Thyroid gland (tissue), 4 donors: ENCODE results near the gene TCP10L.

Source experiments
- POLR2A ChIP-seq, 2 donors: fragments of 450-650 bp; IDR thresholded peaks; one replicate each; pipeline ENCODE4 v1.6.1; 2017; ENCODE audit warnings: antibody characterized with exemption in 2 of 2, mild to moderate bottlenecking in 2 of 2, moderate library complexity in 1 of 2
- TF ChIP-seq, protein P1 (sequence below), 6 experiments: fragments of 200-600 bp in 3 of 6; fragments of 450-650 bp in 3 of 6; sonication (generic) in 3 of 6; IDR thresholded peaks; one replicate each; pipeline ENCODE4 v1.5.1; 2016 to 2019; ENCODE audit warnings: antibody characterized with exemption in 6 of 6, mild to moderate bottlenecking in 2 of 6, inconsistent platforms in 1 of 6, moderate library complexity in 1 of 6

DNA sequence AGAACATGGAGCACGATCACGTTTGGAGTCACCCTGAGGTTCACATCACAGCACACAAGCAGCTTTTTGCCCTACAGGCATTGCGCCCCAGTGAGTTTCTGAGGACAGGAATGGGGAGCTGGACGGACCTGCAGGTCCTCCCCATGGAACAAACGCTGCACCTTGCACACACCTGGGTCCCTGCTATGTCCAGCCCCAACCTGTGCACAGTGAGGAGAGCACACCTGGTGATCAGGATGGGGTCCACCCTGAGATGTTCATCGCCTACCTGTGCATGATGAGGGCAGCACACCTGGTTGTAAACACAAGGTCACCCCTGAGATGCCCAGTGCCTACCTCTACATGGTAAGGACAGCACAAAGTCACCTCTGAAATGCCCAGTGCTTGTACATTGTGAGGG lies 45.9 kb downstream of the TCP10L start:
- TF ChIP-seq, protein P1, sequence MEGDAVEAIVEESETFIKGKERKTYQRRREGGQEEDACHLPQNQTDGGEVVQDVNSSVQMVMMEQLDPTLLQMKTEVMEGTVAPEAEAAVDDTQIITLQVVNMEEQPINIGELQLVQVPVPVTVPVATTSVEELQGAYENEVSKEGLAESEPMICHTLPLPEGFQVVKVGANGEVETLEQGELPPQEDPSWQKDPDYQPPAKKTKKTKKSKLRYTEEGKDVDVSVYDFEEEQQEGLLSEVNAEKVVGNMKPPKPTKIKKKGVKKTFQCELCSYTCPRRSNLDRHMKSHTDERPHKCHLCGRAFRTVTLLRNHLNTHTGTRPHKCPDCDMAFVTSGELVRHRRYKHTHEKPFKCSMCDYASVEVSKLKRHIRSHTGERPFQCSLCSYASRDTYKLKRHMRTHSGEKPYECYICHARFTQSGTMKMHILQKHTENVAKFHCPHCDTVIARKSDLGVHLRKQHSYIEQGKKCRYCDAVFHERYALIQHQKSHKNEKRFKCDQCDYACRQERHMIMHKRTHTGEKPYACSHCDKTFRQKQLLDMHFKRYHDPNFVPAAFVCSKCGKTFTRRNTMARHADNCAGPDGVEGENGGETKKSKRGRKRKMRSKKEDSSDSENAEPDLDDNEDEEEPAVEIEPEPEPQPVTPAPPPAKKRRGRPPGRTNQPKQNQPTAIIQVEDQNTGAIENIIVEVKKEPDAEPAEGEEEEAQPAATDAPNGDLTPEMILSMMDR (IDR thresholded peaks at IDR 0.05), result no peak
- no peak for TF ChIP-seq POLR2A (IDR thresholded peaks at IDR 0.05)
